ENCODE results near the gene ACOXL. TPM values are rescaled to one million over a fixed set of nuclear protein-coding genes. Genes with fewer than 3 reads are reported as not detected.

Gene ACOXL
- total and polyA plus RNA-seq, 10 of the 15 experiments (the other 5 are each of a cell fraction or from before 2014, with no cell fraction given) = 0.05 to 1.3 (median 0.71) TPM

DNA sequence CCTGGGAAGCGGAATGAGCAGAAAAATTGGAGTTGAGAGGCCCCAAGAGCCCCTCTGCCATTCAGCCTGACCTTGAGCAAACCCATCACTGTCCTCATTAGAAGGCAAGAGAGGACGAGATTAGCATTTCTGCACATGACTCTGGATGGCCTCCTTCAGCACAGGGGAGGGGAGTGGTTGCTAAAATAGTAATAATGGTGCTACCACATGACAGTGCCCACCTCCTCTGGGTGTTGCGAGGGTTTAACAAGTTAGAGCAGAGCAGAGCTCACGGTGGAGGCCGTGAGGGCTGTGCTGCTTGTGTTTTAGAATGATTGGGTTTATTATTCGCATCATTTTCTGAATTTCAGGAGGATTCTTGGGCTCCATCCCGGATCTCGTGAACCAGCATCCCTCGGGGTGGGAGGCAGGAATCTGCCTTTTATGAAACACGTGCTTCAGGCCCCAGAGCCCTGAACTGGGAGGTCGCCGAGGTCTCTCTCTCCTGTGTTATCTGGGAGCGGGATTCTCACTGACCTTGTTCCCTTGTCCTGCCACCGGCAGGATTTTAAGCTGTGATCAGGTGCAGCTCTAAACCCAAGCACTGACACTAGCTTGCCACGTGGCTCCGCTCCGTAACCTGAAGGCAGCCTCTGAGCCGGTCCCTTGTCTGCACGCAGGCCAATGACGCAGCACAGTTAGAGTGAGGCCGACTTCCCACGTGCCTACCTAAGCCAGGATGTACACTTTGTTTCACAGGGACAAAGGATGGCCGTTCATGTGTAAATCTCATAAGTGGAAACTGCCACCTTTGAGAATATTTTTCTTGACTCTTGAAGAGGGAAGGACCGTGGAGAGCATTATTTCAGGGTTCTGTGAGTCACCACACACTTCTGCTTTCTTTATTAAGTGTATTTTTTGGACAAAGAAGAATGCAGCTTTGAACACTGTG is 142.3 kb downstream of the ACOXL start:
- H3K9ac ChIP-seq (ENCODE audit: control insufficient read depth, insufficient read depth, low read length) = no peak overlapping the region
- H3K79me2 ChIP-seq (ENCODE audit: control insufficient read depth, insufficient read depth, low read length) = no peaks in the 10 kb centered on the region
- no peak overlapping the region for H3K4me3 ChIP-seq
- WGBS (ENCODE audit: insufficient coverage, insufficient replicate concordance, low lambda C conversion rate, missing lambda C conversion rate) = 31% methylated on average over 24 of the region's 24 CpGs
- DNase-seq (ENCODE audit: low read depth, low spot score) = peak; percentile 75
- in situ Hi-C loops (cut with MboI) (loop anchor here (25.0 kb wide), 1 partner anchor 338 kb away; no protein-coding TSS in a partner anchor), intact Hi-C loops (cut with micrococcal nuclease; ENCODE audit: unreplicated experiment) (loop anchor here (5.0 kb wide), 2 partner anchors 228 to 243 kb away; no protein-coding TSS in a partner anchor)
- H3K4me1 ChIP-seq (ENCODE audit: control insufficient read depth, insufficient read depth, low read length) = peaks cover 46% of the 10 kb centered on the region
- ChIA-PET SMC1A (ENCODE audit: uncharacterized antibody, unreplicated experiment) (interaction anchor here (0.9 to 3.0 kb wide), 7 partner anchors 11 to 182 kb away, joined by 3 to 9 read pairs (median 4); no protein-coding TSS in a partner anchor), POLR2A (interaction anchor here (1.1 kb wide), 1 partner anchor 156 kb away, joined by 3 read pairs; no protein-coding TSS in a partner anchor), CTCF (interaction anchor here (0.6 to 3.3 kb wide), 4 partner anchors 13 to 345 kb away, joined by 3 to 11 read pairs (median 7); no protein-coding TSS in a partner anchor), RAD21 (ENCODE audit: unreplicated experiment) (interaction anchor here (1.3 kb wide), 1 partner anchor 9 kb away, joined by 3 read pairs; no protein-coding TSS in a partner anchor)
- peaks cover 9% of the 10 kb centered on the region for H3K9me3 ChIP-seq (replicated peaks; ENCODE audit: control insufficient read depth, insufficient read depth, low read length)
- H2AFZ ChIP-seq (ENCODE audit: control insufficient read depth, low read depth, low read length) = no peak overlapping the region; the same call in 1 of the 2 replicates
- H4K20me1 ChIP-seq (ENCODE audit: control insufficient read depth, insufficient read depth) = no peaks in the 10 kb centered on the region
- no peaks in the 10 kb centered on the region for H3K36me3 ChIP-seq (ENCODE audit: control insufficient read depth in 2 of 2, insufficient read depth in 2 of 2, low read length in 1 of 2)
- peak; percentile 79 for ATAC-seq
- FAIRE-seq = peak; percentile 78
- H3K27ac ChIP-seq (ENCODE audit: control insufficient read depth, insufficient read depth) = 0 out of 2 replicates have a peak overlapping the region, but pooled peaks have one; percentile 22
- no TSS peak for BruUV-seq (replicated peaks)
- no peak overlapping the region for H3K4me2 ChIP-seq (ENCODE audit: control insufficient read depth, insufficient read depth)
- no peaks in the 10 kb centered on the region for H3K27me3 ChIP-seq (replicated peaks in 1 of 2; ENCODE audit: control insufficient read depth in 2 of 2, insufficient read depth in 2 of 2, low read length in 1 of 2)
- TF ChIP-seq DPF2 (IDR thresholded peaks at IDR 0.05) = no peak
- peak; percentile 10 for TF ChIP-seq SP1 (IDR thresholded peaks at IDR 0.05; ENCODE audit: low read depth, low read length)
- TF ChIP-seq, protein P1, sequence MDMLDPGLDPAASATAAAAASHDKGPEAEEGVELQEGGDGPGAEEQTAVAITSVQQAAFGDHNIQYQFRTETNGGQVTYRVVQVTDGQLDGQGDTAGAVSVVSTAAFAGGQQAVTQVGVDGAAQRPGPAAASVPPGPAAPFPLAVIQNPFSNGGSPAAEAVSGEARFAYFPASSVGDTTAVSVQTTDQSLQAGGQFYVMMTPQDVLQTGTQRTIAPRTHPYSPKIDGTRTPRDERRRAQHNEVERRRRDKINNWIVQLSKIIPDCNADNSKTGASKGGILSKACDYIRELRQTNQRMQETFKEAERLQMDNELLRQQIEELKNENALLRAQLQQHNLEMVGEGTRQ (IDR thresholded peaks at IDR 0.05; ENCODE audit: borderline replicate concordance, low read depth, low read length) = peak; percentile 26; the same call in 1 of the 2 replicates
- 0 out of 2 replicates have a peak, but pooled peaks have one; percentile 41 for TF ChIP-seq ATF7 (IDR thresholded peaks at IDR 0.05; ENCODE audit: low read depth)
- TF ChIP-seq NR2C2 (IDR thresholded peaks at IDR 0.05; ENCODE audit: borderline replicate concordance, control insufficient read depth, insufficient read length, low read depth) = no peak
- peak; percentile 54; the same call in 1 of the 2 replicates for TF ChIP-seq MTA2 (IDR thresholded peaks at IDR 0.05; ENCODE audit: low read depth)
- 0 out of 2 replicates have a peak, but pooled peaks have one; percentile 29 for TF ChIP-seq MEF2A (IDR thresholded peaks at IDR 0.05; ENCODE audit: insufficient read depth, low read depth, low read length)
- peak; percentile 66 for TF ChIP-seq MXI1 (IDR thresholded peaks at IDR 0.05; ENCODE audit: low read depth, low read length)
- peak; percentile 85 for TF ChIP-seq SPI1 (IDR thresholded peaks at IDR 0.05; ENCODE audit: borderline replicate concordance, insufficient read depth, low read depth, low read length)
- TF ChIP-seq NFYA (IDR thresholded peaks at IDR 0.05; ENCODE audit: borderline replicate concordance, low read depth, low read length) = no peak
- TF ChIP-seq MEF2B (IDR thresholded peaks at IDR 0.05; ENCODE audit: partially characterized antibody, poor library complexity, severe bottlenecking) = peak; percentile 61
- TF ChIP-seq RAD51 (IDR thresholded peaks at IDR 0.05) = peak; percentile 66; the same call in 1 of the 2 replicates
- TF ChIP-seq BHLHE40 (IDR thresholded peaks at IDR 0.05; ENCODE audit: borderline replicate concordance in 1 of 2, low read depth in 2 of 2, low read length in 1 of 2) = peak; percentile 75 to 76
- TF ChIP-seq, protein P2, sequence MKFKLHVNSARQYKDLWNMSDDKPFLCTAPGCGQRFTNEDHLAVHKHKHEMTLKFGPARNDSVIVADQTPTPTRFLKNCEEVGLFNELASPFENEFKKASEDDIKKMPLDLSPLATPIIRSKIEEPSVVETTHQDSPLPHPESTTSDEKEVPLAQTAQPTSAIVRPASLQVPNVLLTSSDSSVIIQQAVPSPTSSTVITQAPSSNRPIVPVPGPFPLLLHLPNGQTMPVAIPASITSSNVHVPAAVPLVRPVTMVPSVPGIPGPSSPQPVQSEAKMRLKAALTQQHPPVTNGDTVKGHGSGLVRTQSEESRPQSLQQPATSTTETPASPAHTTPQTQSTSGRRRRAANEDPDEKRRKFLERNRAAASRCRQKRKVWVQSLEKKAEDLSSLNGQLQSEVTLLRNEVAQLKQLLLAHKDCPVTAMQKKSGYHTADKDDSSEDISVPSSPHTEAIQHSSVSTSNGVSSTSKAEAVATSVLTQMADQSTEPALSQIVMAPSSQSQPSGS (IDR thresholded peaks at IDR 0.05; ENCODE audit: low read length) = peak; percentile 34; the same call in 1 of the 2 replicates
- TF ChIP-seq POLR2A (IDR thresholded peaks at IDR 0.05; ENCODE audit: low read depth, low read length) = no peak
- TF ChIP-seq IKZF2 (IDR thresholded peaks at IDR 0.05) = peak; percentile 57 to 64; a peak in 3 of 4 replicates
- no peak for TF ChIP-seq GABPA (IDR thresholded peaks at IDR 0.05; ENCODE audit: low read depth)

Measured in GM12878 (cell line).